Transverse colon (tissue), 4 donors: ENCODE measurements around the gene ZNF407.

Experiments
- EP300 ChIP-seq: sonication (generic); formaldehyde crosslinking; IDR thresholded peaks from one replicate; pipeline ENCODE4 v1.6.1; 2017; ENCODE audit warnings: antibody characterized with exemption, low read depth
- POLR2A ChIP-seq: fragments of 450-650 bp; IDR thresholded peaks from one replicate; pipeline ENCODE4 v1.6.1; 2016; ENCODE audit warnings: antibody characterized with exemption, mild to moderate bottlenecking, moderate library complexity
- POLR2AphosphoS5 ChIP-seq, 3 donors: sonication (generic); formaldehyde crosslinking; IDR thresholded peaks; one replicate each; pipeline ENCODE4 v1.6.1; 2016; ENCODE audit warnings: antibody characterized with exemption in 3 of 3
- TF ChIP-seq, protein P1 (sequence below), 5 experiments: fragments of 200-600 bp in 3 of 5; fragments of 450-650 bp in 2 of 5; sonication (generic) in 3 of 5; IDR thresholded peaks; 1 replicate in 2 of 5; 2 replicates in 3 of 5; pipeline ENCODE4 v1.5.1; 2016 to 2017; ENCODE audit warnings: antibody characterized with exemption in 5 of 5, inconsistent platforms in 3 of 5, mild to moderate bottlenecking in 2 of 5, moderate library complexity in 1 of 5

DNA sequence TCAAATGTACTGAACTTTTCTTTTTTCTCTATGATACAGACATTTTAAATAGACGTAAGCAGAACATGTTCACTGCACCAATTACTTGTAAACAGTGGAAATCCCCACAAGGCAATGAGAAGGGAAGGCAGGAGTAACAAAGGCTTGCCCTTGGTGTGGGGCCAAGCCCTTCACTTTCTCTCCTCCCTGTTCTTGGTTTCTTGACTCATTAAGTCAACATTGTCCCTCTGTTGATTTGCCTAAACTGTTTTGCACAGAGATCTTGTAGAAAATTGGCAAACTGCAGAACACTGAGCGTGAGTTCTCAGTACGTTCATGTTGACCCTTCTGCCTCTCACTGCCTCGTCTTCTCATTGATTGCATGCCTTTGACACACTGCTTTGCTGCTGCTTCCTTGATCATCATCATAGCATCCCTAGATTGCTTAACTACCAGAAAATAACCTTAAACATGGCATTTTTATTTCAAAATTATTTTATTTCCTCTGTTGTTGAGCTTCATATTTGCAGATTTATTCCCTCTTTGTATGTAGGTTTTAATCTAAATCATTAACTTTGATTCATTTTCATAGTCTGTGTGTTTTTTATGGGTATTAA is 353.6 kb downstream of the ZNF407 start:
- TF ChIP-seq POLR2AphosphoS5 (IDR thresholded peaks at IDR 0.05), result peak in 1 of 3 donors; percentile 23
- TF ChIP-seq, protein P1, sequence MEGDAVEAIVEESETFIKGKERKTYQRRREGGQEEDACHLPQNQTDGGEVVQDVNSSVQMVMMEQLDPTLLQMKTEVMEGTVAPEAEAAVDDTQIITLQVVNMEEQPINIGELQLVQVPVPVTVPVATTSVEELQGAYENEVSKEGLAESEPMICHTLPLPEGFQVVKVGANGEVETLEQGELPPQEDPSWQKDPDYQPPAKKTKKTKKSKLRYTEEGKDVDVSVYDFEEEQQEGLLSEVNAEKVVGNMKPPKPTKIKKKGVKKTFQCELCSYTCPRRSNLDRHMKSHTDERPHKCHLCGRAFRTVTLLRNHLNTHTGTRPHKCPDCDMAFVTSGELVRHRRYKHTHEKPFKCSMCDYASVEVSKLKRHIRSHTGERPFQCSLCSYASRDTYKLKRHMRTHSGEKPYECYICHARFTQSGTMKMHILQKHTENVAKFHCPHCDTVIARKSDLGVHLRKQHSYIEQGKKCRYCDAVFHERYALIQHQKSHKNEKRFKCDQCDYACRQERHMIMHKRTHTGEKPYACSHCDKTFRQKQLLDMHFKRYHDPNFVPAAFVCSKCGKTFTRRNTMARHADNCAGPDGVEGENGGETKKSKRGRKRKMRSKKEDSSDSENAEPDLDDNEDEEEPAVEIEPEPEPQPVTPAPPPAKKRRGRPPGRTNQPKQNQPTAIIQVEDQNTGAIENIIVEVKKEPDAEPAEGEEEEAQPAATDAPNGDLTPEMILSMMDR (IDR thresholded peaks at IDR 0.05), result no peak
- no peak for TF ChIP-seq POLR2A
- peak; percentile 15 for TF ChIP-seq EP300
